NCI-H345 treated with DMSO at 0.1 percent for 48 hours (cell line): ENCODE data around the gene PDGFA.

Experiments used
- DNase-seq: peaks from one replicate; lab custom pipeline; 2025; ENCODE audit not compliant: unreplicated experiment; lab: John Stamatoyannopoulos, UW

Gene PDGFA

GRCh38 chr7:462173-463103, 57.2 kb downstream of the PDGFA start:
- no peak for DNase-seq

- DNase-seq, result no peak
These were observed 58.0 kb downstream of the PDGFA start for GRCh38 chr7:461453-462172.

GRCh38 chr7:461117-461452, 58.6 kb downstream of the PDGFA start:
- DNase-seq, result no peak

GRCh38 chr7:460374-461116, 59.1 kb downstream of the PDGFA start:
- DNase-seq, result no peak

GRCh38 chr7:459584-460373, 59.9 kb downstream of the PDGFA start:
- DNase-seq, result no peak

- DNase-seq, result no peak
These were observed 61.0 kb downstream of the PDGFA start for GRCh38 chr7:458511-459245.

- no peak for DNase-seq
These were observed 61.7 kb downstream of the PDGFA start for GRCh38 chr7:457814-458510.

- DNase-seq, result peak; percentile 69
These were observed 64.3 kb downstream of the PDGFA start for GRCh38 chr7:455110-455928.

- DNase-seq, result no peak
These were observed 65.1 kb downstream of the PDGFA start for GRCh38 chr7:454356-455109.

- no peak for DNase-seq
These were observed 65.9 kb downstream of the PDGFA start for GRCh38 chr7:453597-454306.

- DNase-seq, result no peak
These were observed 66.7 kb downstream of the PDGFA start for GRCh38 chr7:452791-453455.

GRCh38 chr7:452226-452751, 67.4 kb downstream of the PDGFA start:
- DNase-seq, result no peak

GRCh38 chr7:451255-452225, 68.1 kb downstream of the PDGFA start:
- DNase-seq, result no peak

GRCh38 chr7:450741-451140, 68.9 kb downstream of the PDGFA start:
- DNase-seq, result no peak

- DNase-seq, result no peak
These were observed 69.6 kb downstream of the PDGFA start for GRCh38 chr7:450036-450435.
